ENCODE measurements around the gene ERG.

ERG gene

GRCh38 chr21:38389896-38390295 lies 108.4 kb downstream of the ERG start:
- no peak for DNase-seq (ENCODE audit: low read depth, low spot score)

- no peak for DNase-seq (ENCODE audit: low read depth, low spot score)
Observed at GRCh38 chr21:38389354-38389676, 109.0 kb downstream of the ERG start.

- DNase-seq (ENCODE audit: low read depth, low spot score): no peak
Observed at GRCh38 chr21:38388647-38389353, 109.5 kb downstream of the ERG start.

GRCh38 chr21:38388203-38388602 lies 110.1 kb downstream of the ERG start:
- no peak for DNase-seq (ENCODE audit: low read depth, low spot score)

- no peak for DNase-seq (ENCODE audit: low read depth, low spot score)
Observed at GRCh38 chr21:38386967-38387366, 111.3 kb downstream of the ERG start.

- no peak for DNase-seq (ENCODE audit: low read depth, low spot score)
Observed at GRCh38 chr21:38385427-38386175, 112.7 kb downstream of the ERG start.

- DNase-seq (ENCODE audit: low read depth, low spot score): no peak
Observed at GRCh38 chr21:38384675-38385426, 113.4 kb downstream of the ERG start.

- no peak for DNase-seq (ENCODE audit: low read depth, low spot score)
Observed at GRCh38 chr21:38384238-38384560, 114.1 kb downstream of the ERG start.

- DNase-seq (ENCODE audit: low read depth, low spot score): no peak
Observed at GRCh38 chr21:38383411-38384237, 114.7 kb downstream of the ERG start.

- DNase-seq (ENCODE audit: low read depth, low spot score): no peak
Observed at GRCh38 chr21:38380481-38381137, 117.7 kb downstream of the ERG start.

- DNase-seq (ENCODE audit: low read depth, low spot score): no peak
Observed at GRCh38 chr21:38379147-38379546, 119.1 kb downstream of the ERG start.

GRCh38 chr21:38377165-38378088 lies 120.8 kb downstream of the ERG start:
- DNase-seq (ENCODE audit: low read depth, low spot score): no peak

GRCh38 chr21:38376693-38377092 lies 121.6 kb downstream of the ERG start:
- DNase-seq (ENCODE audit: low read depth, low spot score): no peak

- DNase-seq (ENCODE audit: low read depth, low spot score): no peak
Observed at GRCh38 chr21:38376235-38376634, 122.0 kb downstream of the ERG start.

- DNase-seq (ENCODE audit: low read depth, low spot score): no peak
Observed at GRCh38 chr21:38367646-38368045, 130.6 kb downstream of the ERG start.

- no peak for DNase-seq (ENCODE audit: low read depth, low spot score)
Observed at GRCh38 chr21:38365521-38365920, 132.8 kb downstream of the ERG start.

GRCh38 chr21:38363693-38364092 lies 134.6 kb downstream of the ERG start:
- no peak for DNase-seq (ENCODE audit: low read depth, low spot score)

- DNase-seq (ENCODE audit: low read depth, low spot score): no peak
Observed at GRCh38 chr21:38361324-38361723, 137.0 kb downstream of the ERG start.

GRCh38 chr21:38359835-38360234 lies 138.4 kb downstream of the ERG start:
- DNase-seq (ENCODE audit: low read depth, low spot score): no peak

- no peak for DNase-seq (ENCODE audit: low read depth, low spot score)
Observed at GRCh38 chr21:38359090-38359489, 139.2 kb downstream of the ERG start.
